Measurements from ENCODE around the gene PEX5.
A peak's percentile ranks its signal among the peaks of the same experiment; 100 is the strongest.

The PEX5 gene

GRCh38 chr12:7189398-7190267 lies at the start of gene PEX5:
TSS of gene PEX5 (plus strand) at chr12:7189686. CDS start at chr12:7190378, 692 bp downstream.
- peak; percentile 42 for DNase-seq (ENCODE audit: low read depth, low spot score)
- POLR2A ChIA-PET, result interaction anchor here (0.9 kb wide), 1 partner anchor 261 kb away, joined by 3 read pairs; the partner anchor contains the start of gene ATN1
- TF ChIP-seq CTCF (IDR thresholded peaks at IDR 0.05; ENCODE audit: insufficient read depth, low read length, missing control alignments), result no peak
- CTCF ChIA-PET, result interaction anchor here (0.8 to 5.3 kb wide), 12 partner anchors 12 to 76 kb away, joined by 3 to 100 read pairs (median 6); no protein-coding TSS in a partner anchor
- H3K4me3 ChIP-seq (ENCODE audit: low read depth, low read length), result peak within 1 kb of the TSS; percentile 93

GRCh38 chr12:7141351-7142005 lies 48.0 kb upstream of the PEX5 start:
- POLR2A ChIA-PET, result no interaction called here
- CTCF ChIA-PET, result interaction anchor here (0.7 to 8.2 kb wide), 23 partner anchors 8 to 499 kb away, joined by 3 to 151 read pairs (median 5); partner anchors contain the start of genes C1RL, C1S, CLSTN3 and PEX5
- TF ChIP-seq CTCF (IDR thresholded peaks at IDR 0.05; ENCODE audit: insufficient read depth, low read length, missing control alignments), result no peak
- H3K4me3 ChIP-seq (ENCODE audit: low read depth, low read length), result no peak overlapping the region
- no peak for DNase-seq (ENCODE audit: low read depth, low spot score)

GRCh38 chr12:7142056-7142644 lies 47.3 kb upstream of the PEX5 start:
- CTCF ChIA-PET, result interaction anchor here (0.7 to 8.2 kb wide), 19 partner anchors 9 to 499 kb away, joined by 3 to 151 read pairs (median 5); partner anchors contain the start of genes C1RL, C1S, CLSTN3 and PEX5
- no peak for DNase-seq (ENCODE audit: low read depth, low spot score)
- peak; percentile 82 for TF ChIP-seq CTCF (IDR thresholded peaks at IDR 0.05; ENCODE audit: insufficient read depth, low read length, missing control alignments)
- no peak overlapping the region for H3K4me3 ChIP-seq (ENCODE audit: low read depth, low read length)
- POLR2A ChIA-PET, result no interaction called here

GRCh38 chr12:7142809-7143465 lies 46.5 kb upstream of the PEX5 start:
- CTCF ChIA-PET, result interaction anchor here (0.8 to 8.2 kb wide), 20 partner anchors 8 to 498 kb away, joined by 3 to 151 read pairs (median 8); partner anchors contain the start of genes C12orf57, C1RL, C1S and CLSTN3
- no peak overlapping the region for H3K4me3 ChIP-seq (ENCODE audit: low read depth, low read length)
- POLR2A ChIA-PET, result no interaction called here
- no peak for DNase-seq (ENCODE audit: low read depth, low spot score)
- TF ChIP-seq CTCF (IDR thresholded peaks at IDR 0.05; ENCODE audit: insufficient read depth, low read length, missing control alignments), result no peak

- POLR2A ChIA-PET, result no interaction called here
- CTCF ChIA-PET, result interaction anchor here (0.9 to 8.2 kb wide), 28 partner anchors 8 to 496 kb away, joined by 3 to 151 read pairs (median 8); partner anchors contain the start of genes C12orf57, C1RL, C1S and CLSTN3
- no peak for DNase-seq (ENCODE audit: low read depth, low spot score)
- H3K4me3 ChIP-seq (ENCODE audit: low read depth, low read length), result no peak overlapping the region
- no peak for TF ChIP-seq CTCF (IDR thresholded peaks at IDR 0.05; ENCODE audit: insufficient read depth, low read length, missing control alignments)
Observed at GRCh38 chr12:7143564-7143963, 45.9 kb upstream of the PEX5 start.

All from AG04449 (cell line).